Smooth muscle cell (in vitro differentiated cells): ENCODE results near the gene SVOP. TPM values are rescaled to one million over a fixed set of nuclear protein-coding genes. Genes with fewer than 3 reads are reported as not detected.

Source experiments
- DNase-seq: peaks from one replicate; lab custom pipeline; 2025; ENCODE audit not compliant: unreplicated experiment; lab: John Stamatoyannopoulos, UW
- H2AFZ ChIP-seq: fragments of 200-600 bp; sonication (generic); 2 replicates; pipeline ENCODE4 v1.6.0; 2016; ENCODE audit warnings: antibody characterized with exemption, low read depth, mild to moderate bottlenecking
- H3F3A ChIP-seq: fragments of 200-600 bp; sonication (generic); 2 replicates; pipeline ENCODE4 v1.6.0; 2017; ENCODE audit warnings: antibody characterized with exemption, low read depth
- H3K27ac ChIP-seq: fragments of 200-600 bp; sonication (generic); 2 replicates; pipeline ENCODE4 v1.5.1; 2016; ENCODE audit warnings: low read depth, mild to moderate bottlenecking
- H3K27me3 ChIP-seq: fragments of 200-600 bp; sonication (generic); 2 replicates; pipeline ENCODE4 v1.6.1; 2016; ENCODE audit warnings: low read depth, mild to moderate bottlenecking
- H3K36me3 ChIP-seq: fragments of 200-600 bp; sonication (generic); 2 replicates; pipeline ENCODE4 v1.5.1; 2016; ENCODE audit warnings: low read depth
- H3K4me1 ChIP-seq: fragments of 200-600 bp; sonication (generic); 2 replicates; pipeline ENCODE4 v1.5.1; 2016; ENCODE audit warnings: low read depth
- H3K4me2 ChIP-seq: fragments of 200-600 bp; sonication (generic); 2 replicates; pipeline ENCODE4 v1.6.0; 2016; ENCODE audit warnings: mild to moderate bottlenecking
- H3K4me3 ChIP-seq: fragments of 200-600 bp; sonication (generic); 2 replicates; pipeline ENCODE4 v1.5.1; 2016; ENCODE audit warnings: mild to moderate bottlenecking
- H3K79me2 ChIP-seq: fragments of 200-600 bp; sonication (generic); 2 replicates; pipeline ENCODE4 v1.6.0; 2016; ENCODE audit warnings: low read depth, mild to moderate bottlenecking
- H3K9ac ChIP-seq: fragments of 200-600 bp; sonication (generic); 2 replicates; pipeline ENCODE4 v1.6.0; 2016; ENCODE audit warnings: low read depth
- H3K9me3 ChIP-seq: fragments of 200-600 bp; sonication (generic); replicated peaks from 2 replicates; pipeline ENCODE4 v1.5.1; 2016; ENCODE audit warnings: low read depth
- H4K20me1 ChIP-seq: fragments of 200-600 bp; sonication (generic); 2 replicates; pipeline ENCODE4 v1.6.0; 2016; ENCODE audit warnings: low read depth
- CTCF ChIP-seq: fragments of 200-600 bp; sonication (generic); IDR thresholded peaks from 2 replicates; pipeline ENCODE4 v1.5.1; 2017; ENCODE audit warnings: borderline replicate concordance, mild to moderate bottlenecking, antibody characterized with exemption; ENCODE audit not compliant: insufficient read depth, poor library complexity, severe bottlenecking
- WGBS: methylation state at CpG from one replicate; pipeline ENCODE4 v1.1.7; 2016; ENCODE audit warnings: low lambda C conversion rate; 5-methylcytosine and 5-hydroxymethylcytosine counted together
- polyA plus RNA-seq: library from polyadenylated mRNA; unstranded; fragments of >200 nt; fragmentation: Nextera tagmentation; extraction: Ambion mirVana; gene quantifications from 2 replicates; pipeline ENCODE4 v1.2.1, GENCODE V29; 2016
- total RNA-seq: library from RNA; depleted of rRNA; stranded (reverse); fragments of >200 nt; gene quantifications from 2 replicates; pipeline ENCODE4 v1.2.3, GENCODE V29; 2014

The SVOP gene
- total and polyA plus RNA-seq, 2 experiments from 2014 or later, result not detected

- no peak overlapping the region for H3K9ac ChIP-seq
- no peaks in the 10 kb centered on the region for H3K79me2 ChIP-seq
- no peaks in the 10 kb centered on the region for H3K9me3 ChIP-seq
- H2AFZ ChIP-seq, result no peak overlapping the region
- peaks cover 17% of the 10 kb centered on the region for H3K27me3 ChIP-seq
- no peak overlapping the region for H3K4me3 ChIP-seq
- no peak for DNase-seq
- TF ChIP-seq CTCF, result no peak
- H3K27ac ChIP-seq, result no peak overlapping the region
- H3K4me2 ChIP-seq, result no peak overlapping the region
- no peaks in the 10 kb centered on the region for H4K20me1 ChIP-seq
- no peaks in the 10 kb centered on the region for H3K4me1 ChIP-seq
- H3K36me3 ChIP-seq, result no peaks in the 10 kb centered on the region
- no peaks in the 10 kb centered on the region for H3F3A ChIP-seq
- WGBS, result 77% methylated on average over 8 of the region's 8 CpGs
Observed at GRCh38 chr12:109047081-109047805, 26.4 kb upstream of the SVOP start.

- Histone ChIP-seq H4K20me1 (no peaks in the 10 kb centered on the region), H3K27me3 (peaks cover 19% of the 10 kb centered on the region), H3K27ac (no peak overlapping the region)
Observed at GRCh38 chr12:109044241-109044640, 23.4 kb upstream of the SVOP start.

GRCh38 chr12:109036975-109037374 lies 16.1 kb upstream of the SVOP start:
- no peaks in the 10 kb centered on the region for H3K36me3 ChIP-seq
- no peaks in the 10 kb centered on the region for H3F3A ChIP-seq
- H3K27me3 ChIP-seq, result no peaks in the 10 kb centered on the region
- WGBS, result 95% methylated on average over 1 of the region's 1 CpG
- no peaks in the 10 kb centered on the region for H3K9me3 ChIP-seq
- TF ChIP-seq CTCF, result no peak
- H3K27ac ChIP-seq, result no peak overlapping the region
- H3K9ac ChIP-seq, result no peak overlapping the region
- no peak overlapping the region for H3K4me2 ChIP-seq
- H4K20me1 ChIP-seq, result no peaks in the 10 kb centered on the region
- H3K4me1 ChIP-seq, result no peaks in the 10 kb centered on the region
- H2AFZ ChIP-seq, result no peak overlapping the region
- H3K79me2 ChIP-seq, result no peaks in the 10 kb centered on the region
- no peak overlapping the region for H3K4me3 ChIP-seq
- no peak for DNase-seq

More at GRCh38 chr12:109044241-109044640, 23.4 kb upstream of the SVOP start:
- H2AFZ ChIP-seq, result no peak overlapping the region
- H3K4me3 ChIP-seq, result no peak overlapping the region
- DNase-seq, result no peak
- H3K4me1 ChIP-seq, result no peaks in the 10 kb centered on the region
- H3K36me3 ChIP-seq, result no peaks in the 10 kb centered on the region
- TF ChIP-seq CTCF, result no peak
- no peaks in the 10 kb centered on the region for H3K9me3 ChIP-seq
- H3K4me2 ChIP-seq, result no peak overlapping the region
- WGBS, result 86% methylated on average over 5 of the region's 5 CpGs
- no peaks in the 10 kb centered on the region for H3F3A ChIP-seq
- H3K79me2 ChIP-seq, result no peaks in the 10 kb centered on the region
- H3K9ac ChIP-seq, result no peak overlapping the region
